HEK293T (cell line): ENCODE measurements around the gene RPE65.

Experiments
- ARNT ChIP-seq: fragments of 450-650 bp; IDR thresholded peaks from 2 replicates; pipeline ENCODE4 v1.6.1; 2017; ENCODE audit warnings: mild to moderate bottlenecking
- BHLHE40 ChIP-seq: fragments of 450-650 bp; IDR thresholded peaks from 2 replicates; pipeline ENCODE4 v1.6.1; 2016; ENCODE audit warnings: mild to moderate bottlenecking, moderate library complexity, borderline replicate concordance
- CTBP1 ChIP-seq: fragments of 450-650 bp; IDR thresholded peaks from 2 replicates; pipeline ENCODE4 v1.6.1; 2016; ENCODE audit warnings: borderline replicate concordance
- ELF4 ChIP-seq: fragments of 450-650 bp; IDR thresholded peaks from 2 replicates; pipeline ENCODE4 v1.6.1; 2017; ENCODE audit warnings: antibody characterized with exemption
- FOXA1 ChIP-seq: fragments of 450-650 bp; IDR thresholded peaks from 2 replicates; pipeline ENCODE4 v1.6.1; 2016; ENCODE audit warnings: mild to moderate bottlenecking
- FOXM1 ChIP-seq: fragments of 450-650 bp; IDR thresholded peaks from 2 replicates; pipeline ENCODE4 v1.6.1; 2017; ENCODE audit warnings: mild to moderate bottlenecking, borderline replicate concordance
- L3MBTL2 ChIP-seq: fragments of 450-650 bp; conservative IDR thresholded peaks from 2 replicates; pipeline ENCODE4 v1.6.1; 2016; ENCODE audit warnings: mild to moderate bottlenecking
- NFRKB ChIP-seq: fragments of 450-650 bp; IDR thresholded peaks from 2 replicates; pipeline ENCODE4 v1.6.1; 2016; ENCODE audit warnings: mild to moderate bottlenecking, moderate library complexity
- SP1 ChIP-seq: fragments of 450-650 bp; IDR thresholded peaks from 2 replicates; pipeline ENCODE4 v1.6.1; 2017
- SUZ12 ChIP-seq: fragments of 450-650 bp; IDR thresholded peaks from 2 replicates; pipeline ENCODE4 v1.6.1; 2016; ENCODE audit warnings: mild to moderate bottlenecking
- TARDBP ChIP-seq: fragments of 450-650 bp; IDR thresholded peaks from 2 replicates; pipeline ENCODE4 v1.6.1; 2016
- ZNF384 ChIP-seq: fragments of 450-650 bp; IDR thresholded peaks from 2 replicates; pipeline ENCODE4 v1.6.1; 2016
- TF ChIP-seq, protein P1 (sequence below): fragments of 450-650 bp; IDR thresholded peaks from 2 replicates; pipeline ENCODE4 v1.6.1; 2016

DNA sequence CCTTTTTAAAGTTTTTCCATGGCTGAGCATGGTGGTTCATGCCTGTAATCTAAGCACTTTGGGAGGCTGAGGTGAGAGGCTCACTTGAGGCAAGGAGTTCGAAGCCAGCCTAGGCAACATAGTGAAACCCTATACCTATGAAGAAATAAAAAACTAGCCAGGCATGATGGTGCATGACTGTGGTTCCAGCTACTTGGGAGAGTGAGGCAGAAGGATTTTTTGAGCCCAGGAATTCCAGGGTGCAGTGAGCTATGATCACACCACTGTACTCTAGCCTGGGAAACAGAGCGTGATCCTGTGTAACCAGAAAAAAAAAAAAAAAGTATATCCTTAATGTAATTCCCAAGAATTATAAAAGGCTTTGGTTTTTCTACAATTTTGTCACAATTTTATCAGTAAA lies 29.7 kb upstream of the RPE65 start:
- TF ChIP-seq SP1 (no peak), FOXM1 (no peak), TARDBP (no peak), ZNF384 (no peak), ELF4 (no peak), NFRKB (no peak), ARNT (no peak), BHLHE40 (no peak), SUZ12 (no peak), FOXA1 (no peak), CTBP1 (no peak), L3MBTL2 (no peak)
- TF ChIP-seq, protein P1, sequence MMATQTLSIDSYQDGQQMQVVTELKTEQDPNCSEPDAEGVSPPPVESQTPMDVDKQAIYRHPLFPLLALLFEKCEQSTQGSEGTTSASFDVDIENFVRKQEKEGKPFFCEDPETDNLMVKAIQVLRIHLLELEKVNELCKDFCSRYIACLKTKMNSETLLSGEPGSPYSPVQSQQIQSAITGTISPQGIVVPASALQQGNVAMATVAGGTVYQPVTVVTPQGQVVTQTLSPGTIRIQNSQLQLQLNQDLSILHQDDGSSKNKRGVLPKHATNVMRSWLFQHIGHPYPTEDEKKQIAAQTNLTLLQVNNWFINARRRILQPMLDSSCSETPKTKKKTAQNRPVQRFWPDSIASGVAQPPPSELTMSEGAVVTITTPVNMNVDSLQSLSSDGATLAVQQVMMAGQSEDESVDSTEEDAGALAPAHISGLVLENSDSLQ, result no peak
